Stimulated activated CD4-positive, alpha-beta T cell treated with anti-CD3 and anti-CD28 coated beads, Interleukin-15, amount 100 ng/mL, for 1 hour (primary cell): ENCODE results near the gene EYA4.

Experiments used
- DNase-seq, 2 donors: peaks; one replicate each; pipeline ENCODE4 v3.0.0-alpha.2; 2020; ENCODE audit warnings: low read depth in 1 of 2, low spot score in 1 of 2

EYA4 gene

DNA sequence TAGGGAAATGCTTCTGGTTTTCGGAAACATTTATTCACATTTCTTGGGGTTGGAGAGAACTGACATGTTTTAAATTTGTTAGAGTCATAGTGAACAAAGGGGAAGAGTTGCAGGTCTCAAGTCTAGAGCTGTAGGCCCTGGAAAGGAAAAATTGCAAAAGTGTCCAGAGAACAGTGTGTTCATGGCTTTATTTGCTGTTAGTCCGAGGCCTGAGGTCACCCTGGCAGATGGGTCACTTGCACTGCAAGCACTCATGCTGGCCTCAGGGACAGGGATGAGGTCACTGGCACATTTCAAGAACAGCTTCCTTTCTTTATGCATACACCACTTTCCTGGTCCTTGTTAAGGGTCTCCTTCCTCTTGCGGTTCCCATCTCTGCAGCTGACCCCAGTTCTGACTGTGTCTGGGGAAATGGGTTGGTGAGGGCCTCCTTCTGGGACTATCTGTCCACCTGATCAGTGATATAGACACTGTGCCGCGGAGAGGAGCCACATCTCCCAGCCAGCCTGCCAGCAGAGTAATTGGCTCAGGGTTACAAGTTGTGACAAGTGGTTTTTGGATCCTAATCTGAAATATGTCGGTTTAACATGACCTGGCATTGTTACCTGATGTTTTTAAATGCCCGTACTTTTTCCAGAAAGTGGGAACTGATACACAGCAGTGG lies 194.0 kb downstream of the EYA4 start:
- DNase-seq, result no peak

DNA sequence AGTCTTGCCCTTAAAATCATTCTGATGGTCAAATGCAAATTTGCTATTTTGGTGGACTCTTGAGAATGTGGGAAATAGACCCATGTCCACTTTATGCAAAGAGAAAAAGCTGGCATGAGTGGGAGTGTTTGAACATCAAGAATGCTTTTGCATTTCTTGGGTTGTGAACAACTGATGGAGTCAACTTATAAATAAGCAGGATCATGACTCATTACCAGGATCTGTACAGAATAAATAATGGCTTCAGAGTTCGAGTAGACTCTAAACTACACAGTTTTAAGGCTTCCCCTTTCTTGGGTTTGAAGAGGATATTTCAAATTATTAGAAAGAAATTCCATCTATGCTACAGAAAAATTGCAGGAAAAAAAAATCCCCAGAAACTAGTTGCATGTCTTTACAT lies 195.5 kb downstream of the EYA4 start:
- no peak for DNase-seq

DNA sequence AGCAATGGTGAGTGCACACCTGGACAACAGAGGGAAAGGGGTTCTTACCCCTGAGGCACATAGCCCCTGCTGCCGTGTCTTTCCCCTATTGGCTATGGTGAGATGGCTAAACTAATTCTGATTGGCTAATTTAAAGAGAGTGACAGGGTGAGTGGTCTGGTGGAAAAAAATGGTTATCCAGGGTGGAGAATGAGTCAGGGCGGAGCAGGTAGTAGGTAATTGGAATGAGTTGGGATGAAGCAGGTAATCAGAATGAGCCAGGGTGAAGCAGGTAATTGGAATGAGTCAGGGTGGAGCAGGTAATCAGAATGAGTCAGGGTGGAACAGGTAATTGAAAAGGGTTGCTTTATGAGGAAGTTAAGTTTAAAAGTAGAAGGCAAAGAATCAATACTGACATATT lies 200.3 kb downstream of the EYA4 start:
- no peak for DNase-seq

GRCh38 chr6:133446789-133447188 lies 205.6 kb downstream of the EYA4 start:
- no peak for DNase-seq

GRCh38 chr6:133447924-133448323 lies 206.8 kb downstream of the EYA4 start:
- no peak for DNase-seq

DNA sequence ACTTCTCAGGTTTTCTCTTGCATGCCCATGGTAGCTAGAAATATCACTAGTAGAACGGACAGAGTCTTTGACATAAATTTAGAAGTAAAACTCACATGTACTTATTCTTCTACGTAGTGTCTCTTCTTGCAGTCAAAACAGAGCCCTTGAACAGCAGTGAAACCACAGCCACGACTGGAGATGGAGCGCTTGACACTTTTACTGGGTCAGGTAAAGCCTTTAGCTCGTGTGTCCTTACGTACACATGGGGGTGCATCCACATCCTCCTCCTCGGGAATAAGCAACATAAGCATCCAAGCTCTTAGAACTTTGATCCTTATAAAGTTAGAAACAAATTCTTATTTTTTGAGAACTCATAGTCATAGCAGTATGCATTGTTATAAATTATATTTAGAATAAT lies 215.3 kb downstream of the EYA4 start:
- DNase-seq, result no peak

- no peak for DNase-seq
Measured at GRCh38 chr6:133456944-133457343, 215.8 kb downstream of the EYA4 start.

DNA sequence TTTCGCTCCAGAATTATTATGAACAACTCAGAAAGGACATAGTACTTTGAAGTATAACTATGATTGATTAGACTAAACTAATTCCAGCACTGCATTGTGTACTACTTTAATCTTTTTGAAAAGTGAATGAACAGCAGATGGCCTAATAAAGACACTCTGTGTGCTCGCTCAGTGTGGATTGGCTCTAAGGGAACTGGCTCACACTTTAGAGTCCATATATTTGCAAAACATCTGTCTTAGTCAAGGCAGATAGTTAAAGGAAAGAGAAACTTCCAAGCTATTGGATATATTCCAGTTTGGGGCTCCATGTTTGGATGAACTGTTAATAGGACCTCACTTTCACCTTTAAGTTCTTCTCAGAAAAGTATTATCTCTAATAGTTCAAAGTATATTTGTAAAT lies 218.9 kb downstream of the EYA4 start:
- no peak for DNase-seq

DNA sequence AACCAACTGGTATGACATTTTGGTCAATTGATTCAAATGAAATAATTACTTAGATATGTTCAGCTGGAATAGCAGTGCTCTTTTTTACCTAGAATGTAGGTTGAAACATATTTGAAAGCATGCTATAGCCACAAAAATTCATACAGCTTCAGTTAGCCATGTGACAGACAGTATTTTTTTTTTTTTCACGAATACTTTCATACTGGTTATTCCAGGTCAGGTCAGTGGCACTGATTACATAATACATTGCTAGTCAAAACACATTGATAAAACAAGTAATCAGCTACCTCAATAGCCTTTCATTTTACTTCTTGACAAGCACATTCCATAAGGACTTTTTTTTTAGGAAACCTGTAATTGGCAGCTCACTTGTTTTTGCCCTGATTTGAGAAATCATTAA lies 222.6 kb downstream of the EYA4 start:
- DNase-seq, result no peak

- no peak for DNase-seq
Measured at GRCh38 chr6:133466680-133467079, 225.5 kb downstream of the EYA4 start.

DNA sequence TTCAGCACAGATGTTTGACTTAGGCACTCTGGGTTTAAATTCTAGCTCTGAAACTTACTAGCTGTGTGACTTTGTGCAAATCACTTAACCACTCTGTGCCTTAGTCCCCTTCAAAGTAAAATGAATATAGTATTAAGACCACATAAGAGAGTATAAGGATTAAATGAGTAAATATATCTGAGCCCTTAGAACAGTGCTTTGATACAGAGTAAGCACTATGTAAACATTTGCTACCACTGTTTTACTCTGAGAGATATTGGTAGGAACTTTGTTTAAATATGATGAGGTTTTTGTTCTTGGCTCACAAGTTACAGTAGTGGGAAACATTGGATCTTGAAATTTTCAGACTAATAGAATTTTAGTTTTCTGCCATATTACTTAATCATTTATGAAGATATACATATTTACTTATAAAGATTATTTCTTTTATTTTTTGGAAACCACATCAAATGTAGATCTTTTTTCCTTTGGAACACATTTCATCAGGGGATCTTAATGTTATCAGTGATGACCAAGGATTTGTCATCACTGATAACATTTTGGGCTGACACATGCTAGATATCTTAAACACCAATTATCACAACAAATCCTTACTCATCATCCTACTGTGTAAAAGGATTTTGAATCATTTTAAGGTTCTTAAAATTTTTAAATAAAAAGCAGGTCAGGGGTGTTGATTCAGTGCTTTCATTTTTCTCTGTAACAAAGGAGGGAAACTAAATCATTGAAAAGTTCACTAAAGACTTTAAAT lies 226.2 kb downstream of the EYA4 start:
- DNase-seq, result no peak

GRCh38 chr6:133467982-133468380 lies 226.8 kb downstream of the EYA4 start:
- no peak for DNase-seq

DNA sequence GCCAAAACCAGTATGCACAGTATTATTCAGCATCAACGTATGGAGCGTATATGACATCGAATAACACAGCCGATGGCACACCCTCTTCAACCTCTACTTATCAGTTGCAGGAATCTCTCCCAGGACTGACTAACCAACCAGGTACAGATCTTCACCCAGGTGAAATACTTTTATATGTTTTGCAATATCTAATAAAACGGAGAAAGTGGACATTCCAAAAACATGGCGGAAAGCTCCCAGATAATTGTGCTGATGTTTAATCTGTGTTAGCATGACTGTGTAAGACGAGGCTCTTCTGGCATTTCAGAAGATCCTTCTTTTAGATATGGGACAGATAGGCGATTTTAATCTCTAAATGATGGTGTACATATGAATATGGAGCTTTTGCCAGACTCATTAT lies 227.4 kb downstream of the EYA4 start:
- no peak for DNase-seq

DNA sequence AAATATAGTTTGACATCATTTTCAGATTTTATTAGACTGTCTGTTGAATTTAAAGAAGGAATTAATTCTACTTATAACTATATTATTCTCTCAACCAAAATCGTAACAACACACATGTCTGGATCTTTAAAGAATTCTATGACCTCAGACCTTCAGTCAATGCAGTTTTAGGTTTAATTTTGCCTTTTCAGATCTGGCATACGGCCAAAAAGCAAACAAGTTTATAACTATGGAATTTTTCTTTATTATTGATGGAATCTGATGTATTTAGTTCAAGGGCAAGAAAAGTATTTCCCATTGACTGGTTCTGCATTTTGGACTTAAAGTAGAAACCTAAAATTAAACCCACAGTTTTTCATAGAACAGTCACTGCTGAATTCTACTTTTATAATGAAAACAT lies 233.4 kb downstream of the EYA4 start:
- DNase-seq, result no peak

DNA sequence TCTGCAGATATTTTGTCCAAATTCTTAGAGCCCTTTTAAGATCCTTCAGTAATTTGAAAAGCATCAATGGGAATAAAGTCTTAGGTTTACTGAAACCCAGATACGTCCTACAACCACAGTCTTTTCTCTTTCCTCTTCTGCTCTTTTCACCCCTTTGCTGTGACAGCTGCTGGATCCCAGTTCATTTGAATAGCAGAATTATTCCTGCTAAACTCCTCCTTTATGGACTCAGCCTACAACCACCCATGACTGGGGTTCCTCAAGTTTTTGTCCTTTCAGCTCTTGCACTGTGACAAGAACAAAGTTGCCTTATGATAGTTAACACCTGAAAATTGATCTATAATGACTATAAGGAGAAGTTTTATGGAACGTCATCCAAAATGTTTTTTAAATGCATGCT lies 237.5 kb downstream of the EYA4 start:
- no peak for DNase-seq

DNA sequence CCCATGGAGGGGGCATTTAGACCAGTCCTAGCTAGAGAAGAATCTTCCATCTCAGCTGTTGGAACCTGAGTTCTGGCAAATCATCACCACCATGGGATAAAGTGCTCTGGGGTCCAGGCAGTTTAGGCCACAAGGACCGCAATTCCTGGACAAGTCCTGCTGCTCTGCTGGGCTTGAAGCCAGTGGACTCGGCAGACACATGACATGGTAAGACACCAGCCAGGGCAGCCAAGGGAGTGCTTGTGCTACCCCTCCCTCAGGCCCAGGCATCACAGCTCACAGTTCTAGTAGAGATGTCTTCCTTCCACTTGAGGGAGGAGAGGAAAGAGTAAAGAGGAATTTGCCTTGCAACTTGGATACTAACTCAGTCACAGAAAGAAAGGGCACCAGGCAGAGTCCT lies 246.0 kb downstream of the EYA4 start:
- no peak for DNase-seq

- DNase-seq, result no peak
Measured at GRCh38 chr6:133495205-133495903, 254.2 kb downstream of the EYA4 start.

DNA sequence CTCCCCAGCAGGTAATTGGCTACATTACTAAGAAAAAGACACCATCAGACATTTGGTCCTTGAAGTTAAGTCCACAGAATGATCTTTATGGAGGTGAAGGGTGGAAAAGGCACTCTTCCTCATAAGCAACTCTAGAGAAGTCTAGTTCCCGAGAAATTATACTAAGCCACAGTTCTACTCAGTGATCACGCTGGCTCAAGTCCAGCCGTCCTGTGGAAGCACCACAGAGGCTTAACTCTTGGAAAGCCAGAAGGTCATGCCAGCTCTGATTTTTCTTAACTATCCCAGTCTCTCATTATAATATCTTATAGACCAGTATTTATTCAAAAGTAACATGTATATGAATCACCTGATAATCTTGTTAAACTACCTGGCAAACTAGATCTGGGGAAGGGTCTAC lies 258.5 kb downstream of the EYA4 start:
- no peak for DNase-seq

DNA sequence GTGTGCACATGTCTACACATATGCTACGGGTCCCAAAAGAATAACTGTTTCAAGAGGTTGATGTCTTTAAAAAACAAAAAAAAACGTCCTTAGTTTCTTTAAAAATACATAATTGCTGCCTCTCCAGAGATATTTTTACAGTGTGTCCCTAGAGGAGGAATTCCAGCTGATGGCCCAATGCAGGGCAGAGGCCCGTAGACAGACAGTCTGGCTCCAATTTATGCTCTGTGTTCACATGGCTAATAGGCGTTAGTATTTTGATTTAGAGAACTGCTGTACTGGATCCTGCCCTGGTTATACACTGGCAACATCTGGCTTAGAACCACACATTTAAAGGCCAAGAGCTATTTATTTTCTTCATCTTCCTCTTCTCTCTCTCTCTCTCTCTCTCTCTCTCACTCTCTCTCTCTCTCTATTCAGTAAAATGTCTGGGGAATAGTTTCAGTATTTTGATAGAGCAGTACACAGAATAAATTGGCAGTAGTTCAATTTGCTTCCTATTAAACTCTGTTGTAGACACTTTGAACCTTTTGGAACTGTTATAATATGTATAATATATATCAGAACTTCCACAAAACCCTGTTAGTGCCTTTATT lies 260.6 kb downstream of the EYA4 start:
- no peak for DNase-seq

DNA sequence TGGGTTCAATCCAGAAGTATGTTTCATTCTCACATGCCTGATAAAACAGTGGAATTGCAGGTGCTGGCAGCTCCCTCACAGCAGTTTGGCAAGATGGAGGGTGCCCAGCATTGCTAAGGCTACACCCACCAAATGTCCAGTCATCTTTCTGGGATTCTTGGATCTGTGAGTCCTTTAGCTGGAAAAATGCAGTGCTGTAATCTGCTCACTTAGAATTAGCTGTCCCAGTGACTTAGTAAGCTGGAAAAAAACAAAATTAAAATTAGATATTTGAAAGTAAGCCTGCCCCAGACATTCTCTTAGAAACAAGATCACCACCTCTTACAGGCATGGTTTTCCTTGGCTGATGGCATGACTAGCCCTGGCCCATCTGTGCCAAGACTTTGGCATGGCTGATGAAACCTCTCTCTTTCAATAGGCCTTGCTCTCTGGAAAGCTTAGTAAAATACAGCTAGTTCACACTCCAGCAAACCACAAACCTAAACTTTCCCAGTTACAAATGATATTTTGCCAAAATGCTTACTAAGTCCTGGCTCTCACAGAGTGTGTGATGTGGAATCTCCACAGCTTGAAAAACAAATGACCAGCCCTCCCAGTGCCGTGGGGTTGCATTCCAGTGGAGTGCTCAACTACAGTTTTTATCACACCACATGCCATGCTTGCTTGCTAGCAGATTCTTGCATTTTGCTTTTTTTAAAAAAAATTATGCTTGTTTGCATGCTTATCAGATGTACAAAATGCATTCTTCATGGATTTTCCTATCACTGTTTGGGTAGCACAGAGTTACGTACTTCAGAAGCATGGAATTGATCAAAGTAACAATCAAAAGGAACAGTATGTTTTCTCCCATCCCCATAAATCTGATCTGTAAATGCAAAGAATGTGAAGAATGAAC lies 261.5 kb downstream of the EYA4 start:
- no peak for DNase-seq

DNA sequence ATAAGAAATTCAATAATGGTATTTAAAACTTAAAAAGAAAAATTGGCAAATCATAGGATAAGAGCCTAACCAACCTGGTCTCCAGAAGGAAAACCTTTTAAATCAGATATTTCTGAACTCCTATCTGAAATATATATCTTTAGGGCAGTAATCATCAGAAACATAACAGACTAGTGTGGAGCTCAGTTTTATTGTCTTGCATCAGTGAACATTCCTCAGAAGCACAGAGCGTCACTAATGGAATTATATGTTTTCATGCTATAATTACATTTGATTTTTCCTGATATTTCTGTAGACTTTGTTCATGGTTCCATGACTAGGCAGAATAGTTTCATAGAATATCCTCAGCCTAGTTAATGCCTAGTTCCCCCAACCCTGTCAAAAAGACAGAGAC lies 262.2 kb downstream of the EYA4 start:
- no peak for DNase-seq
